Measurements from ENCODE around the gene DCTN1. TPM values are rescaled to one million over a fixed set of nuclear protein-coding genes. Genes with fewer than 3 reads are reported as not detected.

DCTN1 gene
- total RNA-seq, 1 donor from 2014 or later = 165 TPM

DNA sequence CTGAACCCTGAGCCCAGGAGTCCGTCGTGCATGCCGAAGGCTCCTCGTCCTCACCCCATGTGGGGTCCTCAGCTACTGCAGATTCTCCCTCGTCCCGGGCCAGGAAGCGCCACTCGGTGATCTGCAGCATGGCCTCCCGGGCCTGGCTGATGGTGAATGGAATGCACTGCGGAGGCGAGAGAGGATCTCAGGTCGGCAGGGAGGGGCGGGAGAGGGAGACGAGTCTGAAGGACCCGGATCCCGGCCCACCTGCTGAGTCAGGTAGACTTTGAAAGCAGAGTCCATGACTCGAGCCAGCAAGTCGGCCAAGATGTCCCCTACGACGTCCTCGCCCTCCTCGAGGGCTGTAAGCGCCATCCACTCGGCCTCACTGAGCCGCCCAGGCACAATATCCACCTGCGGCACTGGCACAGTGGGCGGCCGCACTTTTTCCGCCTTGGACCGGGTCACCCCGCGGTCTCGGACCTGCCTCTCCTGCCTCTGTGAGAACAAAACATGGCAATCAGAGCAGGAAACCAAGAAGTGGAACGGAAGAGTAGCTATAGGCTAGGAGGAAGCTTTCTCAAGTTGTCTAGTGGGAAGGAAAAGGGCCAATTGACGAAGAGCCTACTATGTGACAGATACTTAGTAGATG lies 35.8 kb upstream of the DCTN1 start:
- peaks cover 6% of the 10 kb centered on the region for H3K4me1 Mint-ChIP-seq (ENCODE audit: unreplicated experiment)
- H3K27me3 Mint-ChIP-seq = no peaks in the 10 kb centered on the region
- TF ChIP-seq, protein P1, sequence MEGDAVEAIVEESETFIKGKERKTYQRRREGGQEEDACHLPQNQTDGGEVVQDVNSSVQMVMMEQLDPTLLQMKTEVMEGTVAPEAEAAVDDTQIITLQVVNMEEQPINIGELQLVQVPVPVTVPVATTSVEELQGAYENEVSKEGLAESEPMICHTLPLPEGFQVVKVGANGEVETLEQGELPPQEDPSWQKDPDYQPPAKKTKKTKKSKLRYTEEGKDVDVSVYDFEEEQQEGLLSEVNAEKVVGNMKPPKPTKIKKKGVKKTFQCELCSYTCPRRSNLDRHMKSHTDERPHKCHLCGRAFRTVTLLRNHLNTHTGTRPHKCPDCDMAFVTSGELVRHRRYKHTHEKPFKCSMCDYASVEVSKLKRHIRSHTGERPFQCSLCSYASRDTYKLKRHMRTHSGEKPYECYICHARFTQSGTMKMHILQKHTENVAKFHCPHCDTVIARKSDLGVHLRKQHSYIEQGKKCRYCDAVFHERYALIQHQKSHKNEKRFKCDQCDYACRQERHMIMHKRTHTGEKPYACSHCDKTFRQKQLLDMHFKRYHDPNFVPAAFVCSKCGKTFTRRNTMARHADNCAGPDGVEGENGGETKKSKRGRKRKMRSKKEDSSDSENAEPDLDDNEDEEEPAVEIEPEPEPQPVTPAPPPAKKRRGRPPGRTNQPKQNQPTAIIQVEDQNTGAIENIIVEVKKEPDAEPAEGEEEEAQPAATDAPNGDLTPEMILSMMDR (conservative IDR thresholded peaks at IDR 0.05) = no peak
- H3K9me3 Mint-ChIP-seq = no peaks in the 10 kb centered on the region
- no peak for DNase-seq (ENCODE audit: extremely low spot score, unreplicated experiment)
- H3K4me3 Mint-ChIP-seq = no peak overlapping the region
- no peaks in the 10 kb centered on the region for H3K36me3 Mint-ChIP-seq
- no peak overlapping the region for H3K27ac Mint-ChIP-seq

DNA sequence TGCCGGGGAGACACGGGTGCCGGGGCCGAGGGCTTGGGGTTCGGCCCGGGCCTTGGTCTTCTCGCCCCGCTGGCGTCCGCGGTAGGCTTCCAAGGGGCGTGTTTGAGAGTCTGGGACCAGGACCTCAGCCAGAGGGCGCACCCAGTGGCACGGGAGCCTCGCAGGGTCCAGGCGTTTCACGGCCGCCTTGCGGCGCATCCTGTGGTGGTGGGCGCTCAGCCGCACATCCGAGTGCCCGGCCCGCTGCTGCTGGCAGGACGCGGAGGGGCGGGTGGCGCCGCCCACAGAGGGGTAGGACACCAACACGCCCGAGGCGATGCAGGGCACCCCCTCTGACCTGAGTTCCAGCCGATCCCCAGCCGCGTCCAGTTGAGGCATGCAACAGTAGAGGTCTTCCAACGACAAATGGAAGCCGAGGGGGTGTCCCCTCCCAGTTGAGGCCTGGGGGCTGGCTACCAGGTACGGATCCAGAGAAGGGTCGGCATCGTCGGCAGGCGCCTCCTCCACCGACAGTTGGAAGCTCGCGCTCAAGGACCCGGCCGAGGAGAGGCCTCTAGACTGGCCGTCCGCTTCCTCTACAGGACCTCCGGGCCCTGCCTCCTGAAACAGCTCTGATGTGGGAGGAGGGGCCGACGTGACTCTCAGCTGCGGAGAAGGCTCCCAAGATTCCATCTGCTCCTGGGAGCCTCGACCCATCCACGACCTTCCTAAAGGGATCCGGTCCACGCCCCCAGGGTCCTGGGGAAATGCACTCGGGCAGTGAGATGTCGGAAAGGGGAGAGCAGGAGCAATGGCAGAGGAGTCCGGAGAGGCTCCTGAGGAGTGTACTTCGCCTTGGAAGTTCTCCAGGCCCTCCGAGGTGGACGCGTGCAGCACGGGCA lies 35.0 kb upstream of the DCTN1 start:
- Mint-ChIP-seq H3K9me3 (no peaks in the 10 kb centered on the region), H3K4me1 (ENCODE audit: unreplicated experiment) (peaks cover 6% of the 10 kb centered on the region), H3K27ac (no peak overlapping the region), H3K36me3 (no peaks in the 10 kb centered on the region), H3K27me3 (no peaks in the 10 kb centered on the region), H3K4me3 (no peak overlapping the region)
- no peak for DNase-seq (ENCODE audit: extremely low spot score, unreplicated experiment)
- TF ChIP-seq, protein P1 (conservative IDR thresholded peaks at IDR 0.05) = no peak

- H3K9me3 Mint-ChIP-seq = no peaks in the 10 kb centered on the region
- no peaks in the 10 kb centered on the region for H3K36me3 Mint-ChIP-seq
- H3K4me3 Mint-ChIP-seq = no peak overlapping the region
- TF ChIP-seq, protein P1 (conservative IDR thresholded peaks at IDR 0.05) = no peak
- H3K27ac Mint-ChIP-seq = no peak overlapping the region
- H3K27me3 Mint-ChIP-seq = no peaks in the 10 kb centered on the region
- DNase-seq (ENCODE audit: extremely low spot score, unreplicated experiment) = no peak
- H3K4me1 Mint-ChIP-seq (ENCODE audit: unreplicated experiment) = peaks cover 6% of the 10 kb centered on the region
Observed at GRCh38 chr2:74414441-74414840, 34.3 kb upstream of the DCTN1 start.

GRCh38 chr2:74413001-74413698 lies 33.0 kb upstream of the DCTN1 start:
- H3K27ac Mint-ChIP-seq = peak overlapping the region; percentile 20
- no peak overlapping the region for H3K4me3 Mint-ChIP-seq
- no peaks in the 10 kb centered on the region for H3K9me3 Mint-ChIP-seq
- TF ChIP-seq, protein P1 (conservative IDR thresholded peaks at IDR 0.05) = no peak
- H3K4me1 Mint-ChIP-seq (ENCODE audit: unreplicated experiment) = peaks cover 6% of the 10 kb centered on the region
- no peaks in the 10 kb centered on the region for H3K36me3 Mint-ChIP-seq
- peaks cover 10% of the 10 kb centered on the region for H3K27me3 Mint-ChIP-seq
- no peak for DNase-seq (ENCODE audit: extremely low spot score, unreplicated experiment)

DNA sequence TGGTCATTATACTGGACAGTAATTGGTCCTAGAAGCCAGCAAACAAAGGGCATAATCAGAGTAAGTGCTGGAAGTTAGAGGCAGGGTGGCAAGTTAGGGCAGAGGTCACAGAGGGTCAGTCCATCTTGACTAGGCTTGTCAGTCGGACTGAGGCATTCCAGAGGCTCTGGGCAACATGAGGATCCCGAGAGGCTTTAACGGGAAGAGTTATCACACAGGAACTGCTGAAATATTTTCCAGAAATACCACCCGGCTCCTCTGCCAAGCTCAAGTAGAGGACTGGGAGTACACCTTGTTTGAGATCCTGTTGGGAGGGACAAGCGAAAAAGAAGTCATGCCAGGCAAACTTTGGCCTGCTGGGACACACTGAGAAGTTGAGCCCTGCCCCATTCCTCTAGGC lies 27.6 kb upstream of the DCTN1 start:
- no peaks in the 10 kb centered on the region for H3K4me1 Mint-ChIP-seq (ENCODE audit: unreplicated experiment)
- H3K27me3 Mint-ChIP-seq = peaks cover 26% of the 10 kb centered on the region

More for the DNA sequence above, 27.6 kb upstream of the DCTN1 start:
- H3K4me3 Mint-ChIP-seq = no peak overlapping the region
- no peaks in the 10 kb centered on the region for H3K9me3 Mint-ChIP-seq
- H3K36me3 Mint-ChIP-seq = no peaks in the 10 kb centered on the region
- DNase-seq (ENCODE audit: extremely low spot score, unreplicated experiment) = no peak
- TF ChIP-seq, protein P1 (conservative IDR thresholded peaks at IDR 0.05) = no peak
- H3K27ac Mint-ChIP-seq = no peak overlapping the region
